ENCODE results near the gene AP1S1.
"Not testable (repeated sequence)": the region's sequence is repeated elsewhere in the genome, so short reads cannot be mapped to it uniquely, and the experiment has no call there.

AP1S1 gene

GRCh38 chr7:101153969-101154692, at the start of gene AP1S1:
Gene AP1S1 (plus strand): TSS chr7:101154476. CDS start chr7:101154515, 39 bp downstream.
- in situ Hi-C loops (cut with HindIII; ENCODE audit: low pct_unique_long_range_greater_than_20kb, low sequenced_read_pairs), result no loop called here
- DNase-seq (ENCODE audit: low read depth in 1 of 2, low spot score in 1 of 2), result peak; percentile 94
- TF ChIP-seq JUND (IDR thresholded peaks at IDR 0.05; ENCODE audit: low read depth), result no peak

GRCh38 chr7:101104799-101105198, 49.5 kb upstream of the AP1S1 start:
- in situ Hi-C loops (cut with HindIII; ENCODE audit: low pct_unique_long_range_greater_than_20kb, low sequenced_read_pairs), result no loop called here
- TF ChIP-seq JUND (IDR thresholded peaks at IDR 0.05; ENCODE audit: low read depth), result no peak
- no peak for DNase-seq (ENCODE audit: low read depth in 1 of 2, low spot score in 1 of 2)

- in situ Hi-C loops (cut with HindIII; ENCODE audit: low pct_unique_long_range_greater_than_20kb, low sequenced_read_pairs); DNase-seq (ENCODE audit: low read depth in 1 of 2, low spot score in 1 of 2): not testable (repeated sequence)
Observed at GRCh38 chr7:101105248-101105647, 49.0 kb upstream of the AP1S1 start.

GRCh38 chr7:101106386-101106785, 47.9 kb upstream of the AP1S1 start:
- in situ Hi-C loops (cut with HindIII; ENCODE audit: low pct_unique_long_range_greater_than_20kb, low sequenced_read_pairs), result no loop called here
- no peak for DNase-seq (ENCODE audit: low read depth in 1 of 2, low spot score in 1 of 2)
- no peak for TF ChIP-seq JUND (IDR thresholded peaks at IDR 0.05; ENCODE audit: low read depth)

GRCh38 chr7:101108330-101108857, 45.9 kb upstream of the AP1S1 start:
- in situ Hi-C loops (cut with HindIII; ENCODE audit: low pct_unique_long_range_greater_than_20kb, low sequenced_read_pairs), result no loop called here
- TF ChIP-seq JUND (IDR thresholded peaks at IDR 0.05; ENCODE audit: low read depth), result no peak
- DNase-seq (ENCODE audit: low read depth in 1 of 2, low spot score in 1 of 2), result no peak

GRCh38 chr7:101108961-101109360, 45.3 kb upstream of the AP1S1 start:
- no peak for DNase-seq (ENCODE audit: low read depth in 1 of 2, low spot score in 1 of 2)
- TF ChIP-seq JUND (IDR thresholded peaks at IDR 0.05; ENCODE audit: low read depth), result no peak
- in situ Hi-C loops (cut with HindIII; ENCODE audit: low pct_unique_long_range_greater_than_20kb, low sequenced_read_pairs), result no loop called here

GRCh38 chr7:101109368-101109767, 44.9 kb upstream of the AP1S1 start:
- DNase-seq (ENCODE audit: low read depth in 1 of 2, low spot score in 1 of 2), result no peak
- in situ Hi-C loops (cut with HindIII; ENCODE audit: low pct_unique_long_range_greater_than_20kb, low sequenced_read_pairs), result no loop called here
- TF ChIP-seq JUND (IDR thresholded peaks at IDR 0.05; ENCODE audit: low read depth), result no peak

GRCh38 chr7:101111261-101111660, 43.0 kb upstream of the AP1S1 start:
- DNase-seq (ENCODE audit: low read depth in 1 of 2, low spot score in 1 of 2), result no peak
- in situ Hi-C loops (cut with HindIII; ENCODE audit: low pct_unique_long_range_greater_than_20kb, low sequenced_read_pairs), result no loop called here
- no peak for TF ChIP-seq JUND (IDR thresholded peaks at IDR 0.05; ENCODE audit: low read depth)

GRCh38 chr7:101112233-101112632, 42.0 kb upstream of the AP1S1 start:
- TF ChIP-seq JUND (IDR thresholded peaks at IDR 0.05; ENCODE audit: low read depth), result no peak
- in situ Hi-C loops (cut with HindIII; ENCODE audit: low pct_unique_long_range_greater_than_20kb, low sequenced_read_pairs), result no loop called here
- DNase-seq (ENCODE audit: low read depth in 1 of 2, low spot score in 1 of 2), result no peak

GRCh38 chr7:101113140-101113539, 41.1 kb upstream of the AP1S1 start:
- in situ Hi-C loops (cut with HindIII; ENCODE audit: low pct_unique_long_range_greater_than_20kb, low sequenced_read_pairs); DNase-seq (ENCODE audit: low read depth in 1 of 2, low spot score in 1 of 2): not testable (repeated sequence)

- no peak for DNase-seq (ENCODE audit: low read depth in 1 of 2, low spot score in 1 of 2)
- in situ Hi-C loops (cut with HindIII; ENCODE audit: low pct_unique_long_range_greater_than_20kb, low sequenced_read_pairs), result no loop called here
- no peak for TF ChIP-seq JUND (IDR thresholded peaks at IDR 0.05; ENCODE audit: low read depth)
Observed at GRCh38 chr7:101113836-101114235, 40.4 kb upstream of the AP1S1 start.

GRCh38 chr7:101114492-101114891, 39.8 kb upstream of the AP1S1 start:
- TF ChIP-seq JUND (IDR thresholded peaks at IDR 0.05; ENCODE audit: low read depth), result no peak
- in situ Hi-C loops (cut with HindIII; ENCODE audit: low pct_unique_long_range_greater_than_20kb, low sequenced_read_pairs), result no loop called here
- no peak for DNase-seq (ENCODE audit: low read depth in 1 of 2, low spot score in 1 of 2)

- in situ Hi-C loops (cut with HindIII; ENCODE audit: low pct_unique_long_range_greater_than_20kb, low sequenced_read_pairs), result no loop called here
- DNase-seq (ENCODE audit: low read depth in 1 of 2, low spot score in 1 of 2), result no peak
- no peak for TF ChIP-seq JUND (IDR thresholded peaks at IDR 0.05; ENCODE audit: low read depth)
Observed at GRCh38 chr7:101115215-101115614, 39.1 kb upstream of the AP1S1 start.

GRCh38 chr7:101116898-101117297, 37.4 kb upstream of the AP1S1 start:
- DNase-seq (ENCODE audit: low read depth in 1 of 2, low spot score in 1 of 2), result no peak
- in situ Hi-C loops (cut with HindIII; ENCODE audit: low pct_unique_long_range_greater_than_20kb, low sequenced_read_pairs), result no loop called here
- no peak for TF ChIP-seq JUND (IDR thresholded peaks at IDR 0.05; ENCODE audit: low read depth)
